ENCODE results near the gene TMEM82.

Gene TMEM82

GRCh38 chr1:15785683-15786082, 43.4 kb downstream of the TMEM82 start:
- DNase-seq (ENCODE audit: low read depth, low spot score): no peak

- DNase-seq (ENCODE audit: low read depth, low spot score): no peak
These were observed 44.3 kb downstream of the TMEM82 start for GRCh38 chr1:15786581-15786980.

GRCh38 chr1:15788624-15789301, 46.5 kb downstream of the TMEM82 start:
- no peak for DNase-seq (ENCODE audit: low read depth, low spot score)

GRCh38 chr1:15796086-15796462, 53.8 kb downstream of the TMEM82 start:
- no peak for DNase-seq (ENCODE audit: low read depth, low spot score)

Data from activated CD4-positive, CD25-positive, alpha-beta regulatory T cell treated with anti-CD3 and anti-CD28 coated beads, Interleukin-2, amount 50 U/mL, for 16 hours (primary cell).